ENCODE data around the gene STAB1. TPM values are rescaled to one million over a fixed set of nuclear protein-coding genes. Genes with fewer than 3 reads are reported as not detected.

The STAB1 gene
- total and polyA plus RNA-seq, 5 donors = 69.5 to 159 (median 94.6) TPM

DNA sequence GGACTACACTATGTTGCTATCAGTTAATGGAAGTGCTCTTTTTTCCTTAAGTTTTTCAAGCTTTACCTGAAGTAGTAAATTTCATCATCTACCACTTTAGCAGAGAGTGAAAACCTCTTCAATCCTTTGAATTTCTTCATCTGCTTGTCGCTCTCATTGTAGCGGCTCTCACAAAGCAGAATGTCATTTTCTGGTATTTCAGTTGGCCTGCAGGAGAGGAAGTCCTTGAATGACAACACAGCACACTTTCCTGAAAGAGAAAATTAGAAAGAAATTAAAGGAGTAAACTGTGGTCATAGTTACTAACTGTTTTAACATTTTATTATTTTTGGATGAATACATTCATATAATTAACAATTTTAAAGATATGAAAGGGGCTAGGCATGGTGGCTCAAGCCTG lies 68.8 kb downstream of the STAB1 start:
- no peaks in the 10 kb centered on the region for H3K9me3 ChIP-seq (ENCODE audit: control insufficient read depth, low read length)
- ATAC-seq (no peak), DNase-seq (no peak)
- no peaks in the 10 kb centered on the region for H3K27me3 ChIP-seq (ENCODE audit: control insufficient read depth, insufficient read depth)
- H3K4me3 ChIP-seq (ENCODE audit: low read length) = no peak overlapping the region
- H3K4me1 ChIP-seq (ENCODE audit: control insufficient read depth, insufficient read depth, low read length) = no peaks in the 10 kb centered on the region
- intact Hi-C loops (cut with DNase I) = no loop called here
- H3K27ac ChIP-seq (ENCODE audit: low read length) = no peak overlapping the region
- WGBS = 93% methylated on average over 2 of the region's 2 CpGs

DNA sequence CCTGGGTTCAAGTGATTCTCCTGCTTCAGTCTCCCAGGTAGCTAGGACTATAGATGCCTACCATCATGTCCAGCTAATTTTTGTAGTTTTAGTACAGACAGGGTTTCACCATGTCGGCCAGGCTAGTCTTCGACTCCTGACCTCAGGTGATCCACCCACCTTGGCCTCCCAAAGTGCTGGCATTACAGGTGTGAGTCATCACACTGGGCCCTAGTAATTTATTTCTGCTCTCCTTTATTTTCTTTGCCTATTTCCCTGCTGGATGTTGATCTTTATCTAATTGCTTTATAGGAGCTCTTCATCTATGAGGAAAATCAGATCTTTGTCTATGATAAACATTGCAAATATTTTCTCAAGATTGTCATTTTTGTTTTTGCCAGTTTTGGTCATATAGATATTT lies 72.9 kb downstream of the STAB1 start:
- Histone ChIP-seq H3K4me3 (ENCODE audit: low read length) (no peak overlapping the region), H3K9me3 (ENCODE audit: control insufficient read depth, low read length) (no peaks in the 10 kb centered on the region), H3K27ac (ENCODE audit: low read length) (no peak overlapping the region), H3K4me1 (ENCODE audit: control insufficient read depth, insufficient read depth, low read length) (no peaks in the 10 kb centered on the region), H3K27me3 (ENCODE audit: control insufficient read depth, insufficient read depth) (no peaks in the 10 kb centered on the region)
- no peak for DNase-seq
- intact Hi-C loops (cut with DNase I) = no loop called here
- ATAC-seq = no peak
- WGBS = 95% methylated on average over 2 of the region's 2 CpGs

DNA sequence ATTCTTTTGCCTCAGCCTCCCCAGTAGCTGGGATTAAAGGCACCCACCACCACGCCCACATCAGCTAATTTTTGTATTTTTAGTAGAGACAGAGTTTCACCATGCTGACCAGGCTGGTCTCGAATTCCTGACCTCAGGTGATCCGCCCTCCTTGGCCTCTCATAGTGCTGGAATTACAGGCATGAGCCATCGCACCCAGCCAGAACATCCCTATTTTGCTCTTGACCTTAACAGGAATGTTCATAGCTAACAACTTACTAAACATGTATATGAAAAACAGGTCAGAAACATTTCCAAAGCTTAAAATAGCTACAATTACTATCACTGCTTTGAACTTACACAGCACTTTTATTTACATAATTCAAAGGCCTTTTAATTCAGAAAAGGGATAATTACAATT lies 74.9 kb downstream of the STAB1 start:
- Histone ChIP-seq H3K4me3 (ENCODE audit: low read length) (no peak overlapping the region), H3K27ac (ENCODE audit: low read length) (no peak overlapping the region), H3K27me3 (ENCODE audit: control insufficient read depth, insufficient read depth) (no peaks in the 10 kb centered on the region), H3K9me3 (ENCODE audit: control insufficient read depth, low read length) (no peaks in the 10 kb centered on the region), H3K4me1 (ENCODE audit: control insufficient read depth, insufficient read depth, low read length) (peaks cover 3% of the 10 kb centered on the region)
- ATAC-seq (no peak), DNase-seq (no peak)
- 78% methylated on average over 4 of the region's 4 CpGs for WGBS
- intact Hi-C loops (cut with DNase I) = no loop called here

DNA sequence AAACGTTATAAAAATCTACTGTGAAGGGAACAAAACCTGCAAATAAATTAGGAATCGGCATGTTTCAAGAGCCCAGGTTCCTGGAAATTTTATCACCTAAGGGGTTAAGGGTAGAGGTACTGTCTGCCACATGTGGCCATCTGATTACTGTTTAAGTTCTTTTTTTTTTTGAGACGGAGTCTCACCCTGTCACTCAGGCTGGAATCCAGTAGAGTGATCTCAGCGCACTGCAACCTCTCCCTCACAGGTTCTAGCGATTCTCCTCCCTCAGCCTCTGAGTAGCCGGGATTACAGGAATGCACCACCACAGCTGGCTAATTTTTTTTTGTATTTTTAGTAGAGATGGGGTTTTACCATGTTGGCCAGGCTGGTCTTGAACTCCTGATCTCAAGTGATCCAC lies 77.1 kb downstream of the STAB1 start:
- no peak for ATAC-seq
- DNase-seq = no peak
- no peaks in the 10 kb centered on the region for H3K27me3 ChIP-seq (ENCODE audit: control insufficient read depth, insufficient read depth)
- intact Hi-C loops (cut with DNase I) = no loop called here
- no peaks in the 10 kb centered on the region for H3K9me3 ChIP-seq (ENCODE audit: control insufficient read depth, low read length)
- no peak overlapping the region for H3K27ac ChIP-seq (ENCODE audit: low read length)
- 59% methylated on average over 6 of the region's 6 CpGs for WGBS
- peaks cover 3% of the 10 kb centered on the region for H3K4me1 ChIP-seq (ENCODE audit: control insufficient read depth, insufficient read depth, low read length)
- no peak overlapping the region for H3K4me3 ChIP-seq (ENCODE audit: low read length)

Other genes starting within 250 kb of the STAB1 start
- 10 to 100 TPM; 11.3 to 16.3 (median 14.7) TPM for gene PPM1M, start 249.6 kb upstream of the STAB1 start, total RNA-seq
- gene PPM1M, start 249.6 kb upstream of the STAB1 start, polyA plus RNA-seq = 9.5 TPM
- 10 to 100 TPM; 61.0 to 65.5 (median 63.2) TPM for gene WDR82, start 216.7 kb upstream of the STAB1 start, total RNA-seq
- gene WDR82, start 216.7 kb upstream of the STAB1 start, polyA plus RNA-seq = 36.9 TPM
- gene GLYCTK, start 207.5 kb upstream of the STAB1 start, total RNA-seq = 1 to 10 TPM; 4.2 to 7.5 (median 6.3) TPM
- 8.1 TPM for gene GLYCTK, start 207.5 kb upstream of the STAB1 start, polyA plus RNA-seq
- 1 to 10 TPM; 3.0 to 4.0 (median 3.7) TPM for gene DNAH1, start 179.0 kb upstream of the STAB1 start, total RNA-seq
- 2.6 TPM for gene DNAH1, start 179.0 kb upstream of the STAB1 start, polyA plus RNA-seq
- gene BAP1, start 85.3 kb upstream of the STAB1 start, total RNA-seq = 10 to 100 TPM; 48.4 to 59.1 (median 55.9) TPM
- gene BAP1, start 85.3 kb upstream of the STAB1 start, polyA plus RNA-seq = 43.0 TPM
- gene PHF7, start 84.7 kb upstream of the STAB1 start, total RNA-seq = 10 to 100 TPM; 15.9 to 28.5 (median 18.3) TPM
- gene PHF7, start 84.7 kb upstream of the STAB1 start, polyA plus RNA-seq = 10.9 TPM
- 10 to 100 TPM in 1 of 4 donors, 1 to 10 TPM in 3; 4.7 to 13.1 (median 8.3) TPM for gene SEMA3G, start 50.2 kb upstream of the STAB1 start, total RNA-seq
- gene SEMA3G, start 50.2 kb upstream of the STAB1 start, polyA plus RNA-seq = 11.2 TPM
- 1,000 to 10,000 TPM; 2,349 to 3,477 (median 2,851) TPM for gene TNNC1, start 41.3 kb upstream of the STAB1 start, total RNA-seq
- 6,305 TPM for gene TNNC1, start 41.3 kb upstream of the STAB1 start, polyA plus RNA-seq
- gene NISCH, start 39.7 kb upstream of the STAB1 start, total RNA-seq = 10 to 100 TPM; 48.6 to 59.2 (median 53.0) TPM
- 31.2 TPM for gene NISCH, start 39.7 kb upstream of the STAB1 start, polyA plus RNA-seq
- gene NT5DC2, start 38.5 kb downstream of the STAB1 start, total RNA-seq = 100 to 1,000 TPM; 123 to 223 (median 154) TPM
- 322 TPM for gene NT5DC2, start 38.5 kb downstream of the STAB1 start, polyA plus RNA-seq
- 10 to 100 TPM; 52.4 to 64.2 (median 62.4) TPM for gene UQCC5, start 41.3 kb downstream of the STAB1 start, total RNA-seq
- 97.3 TPM for gene UQCC5, start 41.3 kb downstream of the STAB1 start, polyA plus RNA-seq
- gene PBRM1, start 190.6 kb downstream of the STAB1 start, total RNA-seq = 10 to 100 TPM; 51.4 to 56.8 (median 55.6) TPM
- gene PBRM1, start 190.6 kb downstream of the STAB1 start, polyA plus RNA-seq = 10.0 TPM
- gene GNL3, start 190.7 kb downstream of the STAB1 start, total RNA-seq = 10 to 100 TPM; 25.2 to 43.9 (median 29.1) TPM
- 27.7 TPM for gene GNL3, start 190.7 kb downstream of the STAB1 start, polyA plus RNA-seq
- gene GLT8D1, start 210.5 kb downstream of the STAB1 start, total RNA-seq = 10 to 100 TPM; 35.6 to 41.8 (median 41.0) TPM
- gene GLT8D1, start 210.5 kb downstream of the STAB1 start, polyA plus RNA-seq = 32.9 TPM
- 10 to 100 TPM; 78.9 to 81.8 (median 79.9) TPM for gene SPCS1, start 210.8 kb downstream of the STAB1 start, total RNA-seq
- gene SPCS1, start 210.8 kb downstream of the STAB1 start, polyA plus RNA-seq = 132 TPM

All from right cardiac atrium (tissue), 5 donors.